Measurements from ENCODE around the gene ZNF592.
"Not testable (repeated sequence)": the region's sequence is repeated elsewhere in the genome, so short reads cannot be mapped to it uniquely, and the experiment has no call there.

Gene ZNF592, protein sequence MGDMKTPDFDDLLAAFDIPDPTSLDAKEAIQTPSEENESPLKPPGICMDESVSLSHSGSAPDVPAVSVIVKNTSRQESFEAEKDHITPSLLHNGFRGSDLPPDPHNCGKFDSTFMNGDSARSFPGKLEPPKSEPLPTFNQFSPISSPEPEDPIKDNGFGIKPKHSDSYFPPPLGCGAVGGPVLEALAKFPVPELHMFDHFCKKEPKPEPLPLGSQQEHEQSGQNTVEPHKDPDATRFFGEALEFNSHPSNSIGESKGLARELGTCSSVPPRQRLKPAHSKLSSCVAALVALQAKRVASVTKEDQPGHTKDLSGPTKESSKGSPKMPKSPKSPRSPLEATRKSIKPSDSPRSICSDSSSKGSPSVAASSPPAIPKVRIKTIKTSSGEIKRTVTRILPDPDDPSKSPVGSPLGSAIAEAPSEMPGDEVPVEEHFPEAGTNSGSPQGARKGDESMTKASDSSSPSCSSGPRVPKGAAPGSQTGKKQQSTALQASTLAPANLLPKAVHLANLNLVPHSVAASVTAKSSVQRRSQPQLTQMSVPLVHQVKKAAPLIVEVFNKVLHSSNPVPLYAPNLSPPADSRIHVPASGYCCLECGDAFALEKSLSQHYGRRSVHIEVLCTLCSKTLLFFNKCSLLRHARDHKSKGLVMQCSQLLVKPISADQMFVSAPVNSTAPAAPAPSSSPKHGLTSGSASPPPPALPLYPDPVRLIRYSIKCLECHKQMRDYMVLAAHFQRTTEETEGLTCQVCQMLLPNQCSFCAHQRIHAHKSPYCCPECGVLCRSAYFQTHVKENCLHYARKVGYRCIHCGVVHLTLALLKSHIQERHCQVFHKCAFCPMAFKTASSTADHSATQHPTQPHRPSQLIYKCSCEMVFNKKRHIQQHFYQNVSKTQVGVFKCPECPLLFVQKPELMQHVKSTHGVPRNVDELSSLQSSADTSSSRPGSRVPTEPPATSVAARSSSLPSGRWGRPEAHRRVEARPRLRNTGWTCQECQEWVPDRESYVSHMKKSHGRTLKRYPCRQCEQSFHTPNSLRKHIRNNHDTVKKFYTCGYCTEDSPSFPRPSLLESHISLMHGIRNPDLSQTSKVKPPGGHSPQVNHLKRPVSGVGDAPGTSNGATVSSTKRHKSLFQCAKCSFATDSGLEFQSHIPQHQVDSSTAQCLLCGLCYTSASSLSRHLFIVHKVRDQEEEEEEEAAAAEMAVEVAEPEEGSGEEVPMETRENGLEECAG (N-terminal part only)

GRCh38 chr15:84748274-84749110 is at the start of gene ZNF592:
Gene ZNF592 (plus strand): TSS chr15:84748592. CDS start chr15:84782676, 34,084 bp downstream.
- DNase-seq = peak; percentile 37

GRCh38 chr15:84699538-84700191 is 48.7 kb upstream of the ZNF592 start:
- DNase-seq = no peak

DNA sequence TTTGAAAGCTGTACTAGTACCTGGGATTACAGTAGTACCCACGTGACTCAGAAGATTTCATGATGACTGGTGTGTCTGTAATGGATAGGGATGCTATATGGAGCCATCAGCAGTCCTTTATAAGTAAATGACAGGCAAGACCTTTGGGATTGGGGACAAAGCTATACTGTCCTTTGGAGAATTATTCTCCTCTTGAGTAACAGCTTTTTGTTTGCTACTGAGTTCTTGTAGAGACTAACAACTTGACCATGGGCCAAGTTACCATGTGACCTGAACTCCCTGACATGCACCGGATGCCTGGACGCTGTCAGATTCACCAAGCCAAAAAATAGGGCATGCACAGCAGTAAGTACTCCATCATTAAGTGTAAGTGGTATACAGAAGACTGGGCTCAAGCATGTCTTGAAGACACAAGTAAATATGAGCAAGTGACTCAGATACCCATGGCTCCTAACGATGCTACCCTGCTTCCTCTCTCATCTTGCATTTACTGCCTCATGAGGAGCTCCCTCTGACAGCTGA is 45.4 kb upstream of the ZNF592 start:
- DNase-seq = no peak

DNA sequence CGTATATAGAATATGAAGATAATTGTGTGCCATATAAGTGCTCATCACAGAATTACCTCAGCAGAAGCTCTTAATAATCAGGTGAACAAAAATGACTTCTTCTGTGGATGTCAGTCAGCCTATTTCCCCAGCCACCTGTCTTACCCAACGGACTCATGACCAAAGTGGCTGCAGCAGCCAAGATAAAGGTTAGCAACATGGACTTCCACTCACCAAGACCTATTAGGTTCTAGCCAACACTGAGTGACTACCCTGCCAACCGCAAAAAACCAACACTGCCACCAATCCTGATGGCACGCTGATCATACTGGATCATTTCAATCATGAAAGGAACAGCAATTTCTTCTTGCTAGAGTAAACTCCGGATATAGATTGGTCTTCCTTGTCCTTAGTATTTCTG is 44.6 kb upstream of the ZNF592 start:
- DNase-seq = no peak

- DNase-seq = no peak
Observed at GRCh38 chr15:84714372-84714771, 34.0 kb upstream of the ZNF592 start.

DNA sequence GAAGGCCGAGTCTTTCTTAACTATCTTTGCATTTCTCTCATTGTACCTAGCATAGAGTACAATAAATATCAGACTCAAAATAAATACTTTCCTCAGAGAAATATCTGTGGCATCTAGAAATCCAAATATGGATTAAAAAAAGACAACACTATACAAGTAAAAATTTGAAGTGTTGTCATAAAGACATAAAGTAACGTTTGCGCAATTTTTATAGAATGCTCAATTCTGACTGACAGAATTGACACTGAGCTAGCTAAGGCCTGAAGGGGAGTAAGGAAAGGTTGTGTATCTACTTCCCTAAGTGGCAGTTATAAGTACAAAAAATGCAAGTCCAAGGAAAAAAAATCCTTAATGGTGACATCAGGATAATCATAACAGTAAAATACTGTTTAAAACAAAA is 33.6 kb upstream of the ZNF592 start:
- DNase-seq = no peak

DNA sequence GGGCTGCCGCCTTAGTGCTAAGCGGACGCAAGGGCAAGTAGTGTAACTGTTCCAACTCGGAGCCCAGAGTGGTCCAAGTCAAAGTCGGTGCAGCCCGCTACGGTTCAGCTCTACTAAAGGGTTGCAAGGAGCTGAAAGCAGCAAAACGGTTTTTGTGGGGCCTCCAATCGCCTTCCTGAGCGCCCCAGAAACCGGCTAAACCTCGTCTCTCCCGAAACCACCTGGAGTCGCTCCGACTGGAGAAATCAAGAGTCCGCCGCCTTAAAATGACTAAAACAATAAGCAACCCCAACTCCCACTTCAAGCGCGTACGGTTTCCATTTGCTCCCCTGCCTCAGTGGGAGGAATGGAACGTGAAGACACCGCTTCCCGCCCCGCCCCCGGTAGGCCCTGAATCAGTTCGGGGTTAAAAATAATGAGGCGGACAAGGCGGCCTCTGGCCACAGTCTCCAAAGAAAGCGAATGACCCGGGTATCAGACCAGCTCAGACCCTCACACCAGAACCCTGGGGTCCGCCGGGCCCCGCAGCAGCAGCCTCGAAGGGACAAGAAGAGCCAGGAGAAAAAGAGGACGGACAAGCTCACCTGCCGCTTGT is 32.9 kb upstream of the ZNF592 start:
- no peak for DNase-seq

DNA sequence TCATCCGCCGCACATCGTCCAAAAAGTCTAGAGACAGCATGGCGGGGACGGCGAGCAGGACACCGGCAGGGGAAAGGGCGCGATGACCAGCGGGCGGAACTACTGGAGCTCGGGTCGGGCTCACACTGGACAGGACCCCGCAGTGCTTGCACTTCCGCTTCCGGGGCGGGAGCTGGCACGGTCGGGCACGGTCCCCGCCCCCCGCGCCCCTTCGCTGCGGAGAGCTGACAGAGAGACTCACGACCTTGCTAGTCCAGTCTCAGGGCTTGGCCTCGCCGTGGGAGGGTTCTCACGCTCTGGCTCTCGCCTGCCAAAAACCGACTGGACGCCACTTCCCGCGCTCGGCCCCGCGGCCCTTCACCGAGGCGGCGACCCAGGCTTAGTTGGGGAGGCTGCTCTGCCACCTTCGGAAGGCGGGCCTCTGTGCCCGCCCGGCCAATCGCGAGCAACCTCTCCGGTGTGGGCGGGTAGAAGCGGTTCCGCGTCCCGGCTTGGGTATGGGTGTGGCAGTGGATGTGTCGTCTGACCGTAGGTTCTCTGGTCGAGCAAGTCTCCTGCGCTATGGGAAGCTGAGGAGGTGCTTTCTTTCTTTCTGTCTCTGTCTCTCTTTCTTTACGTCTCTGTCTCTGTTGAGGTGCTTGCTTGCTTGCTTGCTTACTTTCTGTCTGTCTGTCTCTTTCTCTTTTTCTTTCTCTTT is 32.2 kb upstream of the ZNF592 start, which contains the start of gene SEC11A:
Gene SEC11A (minus strand): TSS at position 104 of the 697 bp plus-strand sequence. CDS start 64 bp downstream, at position 40.
- peak; percentile 70 for DNase-seq

DNA sequence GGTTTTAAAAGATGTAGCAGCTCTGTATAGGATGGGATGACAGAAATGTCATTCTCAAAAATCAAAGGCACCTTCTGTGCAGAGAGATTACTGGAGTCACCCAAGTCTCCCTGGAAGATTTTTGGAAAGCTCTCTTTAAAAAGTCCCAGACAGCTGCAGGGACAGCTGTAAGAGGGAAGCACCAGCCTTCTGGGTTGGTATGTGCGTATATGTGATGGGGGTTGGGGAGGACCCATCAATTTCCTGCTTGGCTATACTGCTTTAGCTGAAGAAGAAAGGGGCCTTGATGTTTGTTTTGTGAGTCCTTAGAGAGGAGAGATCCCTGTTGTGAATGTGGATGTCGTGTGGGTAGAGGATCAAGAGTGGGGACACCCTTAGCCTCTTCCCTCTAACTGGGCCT is 27.0 kb upstream of the ZNF592 start:
- no peak for DNase-seq

DNA sequence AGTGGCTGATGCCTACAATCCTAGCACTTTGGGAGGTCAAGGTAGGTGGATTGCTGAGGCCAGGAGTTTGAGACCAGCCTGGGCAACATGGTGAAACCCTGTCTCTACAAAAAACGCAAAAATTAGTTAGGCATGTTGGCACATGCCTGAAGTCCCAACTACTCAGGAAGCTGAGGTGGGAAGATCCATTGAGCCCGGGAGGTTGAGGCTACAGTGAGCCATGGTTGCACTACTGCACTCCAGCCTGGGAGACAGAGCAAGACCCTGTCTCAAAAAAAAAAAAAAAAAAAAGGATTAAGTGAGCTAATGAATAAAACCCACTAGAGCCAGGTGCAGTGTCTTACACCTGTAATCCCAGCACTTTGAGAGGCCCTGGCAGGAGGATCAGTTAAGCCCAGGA is 25.8 kb upstream of the ZNF592 start:
- DNase-seq = no peak

DNA sequence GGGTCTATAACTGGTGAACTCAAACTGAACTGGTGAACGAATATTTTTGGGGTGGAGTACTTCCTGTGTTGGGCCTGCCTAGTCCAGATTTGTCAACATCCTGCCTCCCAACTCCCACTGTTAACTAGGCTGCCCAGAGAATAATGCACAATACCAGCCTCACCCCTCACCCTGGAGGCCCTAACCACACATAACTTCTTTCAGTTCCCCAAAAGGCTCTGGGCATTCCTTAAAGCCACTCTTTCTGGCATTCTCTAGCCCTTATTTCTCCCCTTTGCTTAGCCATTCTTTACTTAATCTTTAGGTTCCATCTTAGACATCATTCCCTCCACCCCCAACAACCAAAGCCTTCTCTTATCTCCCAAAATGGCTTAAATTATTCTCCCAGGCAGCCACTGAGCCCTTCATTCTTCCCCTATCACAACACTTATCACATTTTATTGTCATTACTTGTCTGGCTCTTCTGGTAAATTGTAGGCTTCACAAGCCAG is 23.3 kb upstream of the ZNF592 start:
- no peak for DNase-seq

- DNase-seq = no peak
Observed at GRCh38 chr15:84727429-84727828, 21.0 kb upstream of the ZNF592 start.

DNA sequence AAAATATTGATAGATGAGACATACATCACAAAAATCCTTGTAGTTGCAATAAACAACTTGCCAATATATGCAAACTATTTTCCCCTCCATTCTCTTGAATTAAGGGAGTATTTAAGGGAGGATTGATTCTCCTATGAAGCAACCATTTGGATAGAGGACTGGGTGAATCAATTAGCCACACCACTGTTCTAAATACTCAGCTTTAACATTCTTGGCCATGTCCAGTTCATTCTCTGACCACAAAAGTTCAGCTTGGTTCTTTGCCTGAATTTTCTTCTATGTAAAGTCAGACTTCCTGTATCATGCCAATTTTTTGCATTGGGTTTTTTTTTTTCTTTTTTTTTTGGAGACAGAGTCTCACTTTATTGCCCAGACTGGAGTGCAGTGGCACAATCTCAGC is 16.6 kb upstream of the ZNF592 start:
- no peak for DNase-seq

- peak; percentile 52 for DNase-seq
Observed at GRCh38 chr15:84734794-84735479, 13.5 kb upstream of the ZNF592 start.

DNA sequence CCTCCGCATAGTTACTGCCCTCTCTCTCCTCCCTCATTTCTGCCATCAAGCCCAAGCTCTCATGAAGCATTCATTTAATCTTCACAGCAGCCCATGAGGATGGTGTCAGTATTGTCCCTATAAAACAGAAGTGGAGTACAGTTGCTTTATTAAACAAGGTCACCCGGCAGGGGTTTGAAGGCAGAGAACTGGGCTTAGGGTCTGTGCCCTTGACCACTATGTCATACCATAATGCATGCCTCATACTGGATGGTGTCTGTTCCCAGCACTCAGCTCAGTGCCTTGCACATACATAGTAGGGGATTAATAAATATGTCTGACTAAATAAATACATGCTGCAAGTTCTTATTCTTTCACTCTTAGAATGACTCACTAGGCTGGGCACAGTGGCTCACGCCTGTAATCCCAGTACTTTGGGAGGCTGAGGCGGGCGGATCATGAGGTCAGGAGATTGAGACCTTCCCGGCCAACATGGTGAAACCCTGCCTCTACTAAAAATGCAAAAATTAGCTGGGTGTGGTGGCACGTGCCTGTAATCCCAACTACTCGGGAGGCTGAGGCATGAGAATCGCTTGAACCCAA is 12.8 kb upstream of the ZNF592 start:
- not testable (repeated sequence) for DNase-seq

DNA sequence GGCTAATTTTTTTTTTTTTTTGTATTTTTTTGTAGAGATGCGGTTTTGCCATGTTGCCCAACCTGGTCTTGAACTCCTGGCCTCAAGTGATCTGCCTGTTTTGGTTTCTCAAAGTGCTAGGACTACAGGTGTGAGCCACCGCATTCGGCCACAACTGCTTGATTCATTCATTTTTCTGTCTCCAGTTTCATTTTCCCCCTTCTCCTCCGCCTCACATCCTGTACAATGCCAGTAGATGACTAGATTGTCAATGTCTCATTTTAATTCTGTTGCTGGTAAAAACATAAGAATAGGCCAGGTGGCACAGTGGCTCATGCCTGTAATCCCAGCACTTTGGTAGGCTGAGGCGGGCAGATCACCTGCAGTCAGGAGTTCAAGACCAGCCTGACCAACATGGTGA is 12.0 kb upstream of the ZNF592 start:
- no peak for DNase-seq

- DNase-seq = no peak
Observed at GRCh38 chr15:84737005-84737404, 11.4 kb upstream of the ZNF592 start.

DNA sequence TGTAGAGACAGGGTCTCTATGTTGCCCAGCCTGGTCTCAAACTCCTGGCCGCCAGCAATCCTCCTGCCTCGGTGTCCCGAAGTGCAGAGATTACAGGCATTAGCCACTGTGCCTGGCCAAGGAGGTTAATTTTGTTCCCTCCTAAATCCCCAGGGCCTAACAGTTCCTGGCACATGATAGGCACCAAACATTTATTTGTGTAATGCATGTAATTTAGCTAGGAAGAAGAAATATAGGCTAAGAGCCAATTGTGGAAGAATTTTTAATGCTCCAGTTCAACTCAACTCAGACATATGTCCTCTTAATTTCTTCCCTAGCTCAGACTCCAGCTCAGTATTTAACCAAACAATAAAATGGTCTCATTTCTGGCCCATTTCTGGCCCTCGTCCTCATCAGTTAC is 7.7 kb upstream of the ZNF592 start:
- DNase-seq = no peak

- DNase-seq = no peak
Observed at GRCh38 chr15:84741121-84741520, 7.3 kb upstream of the ZNF592 start.

Measured in NCI-H510A (cell line).